HEK293 (cell line): Measurements from ENCODE around the gene AFG1L.

ENCODE experiments used
- KLF7 ChIP-seq: fragments of 450-650 bp; formaldehyde crosslinking; IDR thresholded peaks from 2 replicates; pipeline ENCODE4 v1.5.1; 2016; ENCODE audit warnings: missing biosample characterization, missing genetic modification characterization, borderline replicate concordance
- MEIS1 ChIP-seq: sonication (generic); formaldehyde crosslinking; IDR thresholded peaks from 2 replicates; pipeline ENCODE4 v1.8.1; 2022; ENCODE audit warnings: missing genetic modification reagents, mild to moderate bottlenecking, borderline replicate concordance
- SCRT1 ChIP-seq: fragments of 450-650 bp; formaldehyde crosslinking; IDR thresholded peaks from 2 replicates; pipeline ENCODE4 v1.5.1; 2016; ENCODE audit warnings: missing biosample characterization, missing genetic modification characterization, borderline replicate concordance
- YY1 ChIP-seq: fragments of 450-650 bp; formaldehyde crosslinking; IDR thresholded peaks from 2 replicates; pipeline ENCODE4 v1.5.1; 2018; ENCODE audit warnings: missing biosample characterization, missing genetic modification characterization
- ZNF10 ChIP-seq: fragments of 450-650 bp; formaldehyde crosslinking; IDR thresholded peaks from 2 replicates; pipeline ENCODE4 v1.5.1; 2017; ENCODE audit warnings: missing biosample characterization, missing genetic modification characterization
- ZNF121 ChIP-seq: fragments of 450-650 bp; formaldehyde crosslinking; IDR thresholded peaks from 2 replicates; pipeline ENCODE4 v1.5.1; 2016; ENCODE audit warnings: missing biosample characterization, missing genetic modification characterization
- ZNF629 ChIP-seq: fragments of 450-650 bp; formaldehyde crosslinking; IDR thresholded peaks from 2 replicates; pipeline ENCODE4 v1.5.1; 2017; ENCODE audit warnings: missing biosample characterization, missing genetic modification characterization
- TF ChIP-seq, protein P1 (sequence below): fragments of 450-650 bp; formaldehyde crosslinking; optimal IDR thresholded peaks from 2 replicates; pipeline ENCODE3; 2016; ENCODE audit warnings: missing biosample characterization, mild to moderate bottlenecking, missing genetic modification characterization
- TF ChIP-seq, protein P2 (sequence below): fragments of 450-650 bp; formaldehyde crosslinking; IDR thresholded peaks from 2 replicates; pipeline ENCODE4 v1.5.1; 2016; ENCODE audit warnings: missing biosample characterization, missing genetic modification characterization
- TF ChIP-seq, protein P3 (sequence below): IDR thresholded peaks from 2 replicates; pipeline ENCODE4 v1.6.1; 2011; ENCODE audit warnings: mild to moderate bottlenecking, low read depth, low read length, borderline replicate concordance
- TF ChIP-seq, protein P4 (sequence below): fragments of 450-650 bp; formaldehyde crosslinking; IDR thresholded peaks from 2 replicates; pipeline ENCODE4 v1.5.1; 2016; ENCODE audit warnings: missing biosample characterization, missing genetic modification characterization, low read depth
- TF ChIP-seq, protein P5 (sequence below): fragments of 450-650 bp; formaldehyde crosslinking; IDR thresholded peaks from 2 replicates; pipeline ENCODE4 v1.5.1; 2016; ENCODE audit warnings: missing biosample characterization, missing genetic modification characterization, borderline replicate concordance
- TF ChIP-seq, protein P6 (sequence below): fragments of 450-650 bp; formaldehyde crosslinking; IDR thresholded peaks from 2 replicates; pipeline ENCODE4 v1.5.1; 2016; ENCODE audit warnings: missing biosample characterization, missing genetic modification characterization

DNA sequence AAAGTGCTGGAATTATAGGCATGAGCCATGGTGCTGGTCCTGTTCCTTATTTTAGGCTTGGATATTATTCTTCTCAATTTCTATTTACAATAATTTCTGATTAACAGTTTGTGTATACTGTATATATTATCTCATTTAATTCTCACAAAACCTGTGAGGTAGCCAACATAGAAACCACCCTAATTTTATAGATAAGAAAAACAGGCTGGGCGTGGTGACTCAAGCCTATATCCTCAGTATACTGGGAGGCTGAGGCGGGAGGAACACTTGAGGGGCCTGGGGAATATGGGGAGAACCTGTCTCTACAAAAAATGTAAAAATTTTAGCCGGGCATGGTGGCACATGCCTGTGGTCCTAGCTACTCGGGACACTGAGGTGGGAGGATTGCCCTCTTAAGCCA lies 3.8 kb upstream of the AFG1L start:
- no peak for TF ChIP-seq ZNF10
- TF ChIP-seq, protein P1, sequence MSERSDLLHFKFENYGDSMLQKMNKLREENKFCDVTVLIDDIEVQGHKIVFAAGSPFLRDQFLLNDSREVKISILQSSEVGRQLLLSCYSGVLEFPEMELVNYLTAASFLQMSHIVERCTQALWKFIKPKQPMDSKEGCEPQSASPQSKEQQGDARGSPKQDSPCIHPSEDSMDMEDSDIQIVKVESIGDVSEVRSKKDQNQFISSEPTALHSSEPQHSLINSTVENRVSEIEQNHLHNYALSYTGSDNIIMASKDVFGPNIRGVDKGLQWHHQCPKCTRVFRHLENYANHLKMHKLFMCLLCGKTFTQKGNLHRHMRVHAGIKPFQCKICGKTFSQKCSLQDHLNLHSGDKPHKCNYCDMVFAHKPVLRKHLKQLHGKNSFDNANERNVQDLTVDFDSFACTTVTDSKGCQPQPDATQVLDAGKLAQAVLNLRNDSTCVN: no peak
- TF ChIP-seq, protein P2, sequence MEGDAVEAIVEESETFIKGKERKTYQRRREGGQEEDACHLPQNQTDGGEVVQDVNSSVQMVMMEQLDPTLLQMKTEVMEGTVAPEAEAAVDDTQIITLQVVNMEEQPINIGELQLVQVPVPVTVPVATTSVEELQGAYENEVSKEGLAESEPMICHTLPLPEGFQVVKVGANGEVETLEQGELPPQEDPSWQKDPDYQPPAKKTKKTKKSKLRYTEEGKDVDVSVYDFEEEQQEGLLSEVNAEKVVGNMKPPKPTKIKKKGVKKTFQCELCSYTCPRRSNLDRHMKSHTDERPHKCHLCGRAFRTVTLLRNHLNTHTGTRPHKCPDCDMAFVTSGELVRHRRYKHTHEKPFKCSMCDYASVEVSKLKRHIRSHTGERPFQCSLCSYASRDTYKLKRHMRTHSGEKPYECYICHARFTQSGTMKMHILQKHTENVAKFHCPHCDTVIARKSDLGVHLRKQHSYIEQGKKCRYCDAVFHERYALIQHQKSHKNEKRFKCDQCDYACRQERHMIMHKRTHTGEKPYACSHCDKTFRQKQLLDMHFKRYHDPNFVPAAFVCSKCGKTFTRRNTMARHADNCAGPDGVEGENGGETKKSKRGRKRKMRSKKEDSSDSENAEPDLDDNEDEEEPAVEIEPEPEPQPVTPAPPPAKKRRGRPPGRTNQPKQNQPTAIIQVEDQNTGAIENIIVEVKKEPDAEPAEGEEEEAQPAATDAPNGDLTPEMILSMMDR (tag by site-specific recombination): no peak
- no peak for TF ChIP-seq ZNF121
- TF ChIP-seq ZNF629: no peak
- TF ChIP-seq, protein P3, sequence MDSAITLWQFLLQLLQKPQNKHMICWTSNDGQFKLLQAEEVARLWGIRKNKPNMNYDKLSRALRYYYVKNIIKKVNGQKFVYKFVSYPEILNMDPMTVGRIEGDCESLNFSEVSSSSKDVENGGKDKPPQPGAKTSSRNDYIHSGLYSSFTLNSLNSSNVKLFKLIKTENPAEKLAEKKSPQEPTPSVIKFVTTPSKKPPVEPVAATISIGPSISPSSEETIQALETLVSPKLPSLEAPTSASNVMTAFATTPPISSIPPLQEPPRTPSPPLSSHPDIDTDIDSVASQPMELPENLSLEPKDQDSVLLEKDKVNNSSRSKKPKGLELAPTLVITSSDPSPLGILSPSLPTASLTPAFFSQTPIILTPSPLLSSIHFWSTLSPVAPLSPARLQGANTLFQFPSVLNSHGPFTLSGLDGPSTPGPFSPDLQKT: no peak
- TF ChIP-seq, protein P4, sequence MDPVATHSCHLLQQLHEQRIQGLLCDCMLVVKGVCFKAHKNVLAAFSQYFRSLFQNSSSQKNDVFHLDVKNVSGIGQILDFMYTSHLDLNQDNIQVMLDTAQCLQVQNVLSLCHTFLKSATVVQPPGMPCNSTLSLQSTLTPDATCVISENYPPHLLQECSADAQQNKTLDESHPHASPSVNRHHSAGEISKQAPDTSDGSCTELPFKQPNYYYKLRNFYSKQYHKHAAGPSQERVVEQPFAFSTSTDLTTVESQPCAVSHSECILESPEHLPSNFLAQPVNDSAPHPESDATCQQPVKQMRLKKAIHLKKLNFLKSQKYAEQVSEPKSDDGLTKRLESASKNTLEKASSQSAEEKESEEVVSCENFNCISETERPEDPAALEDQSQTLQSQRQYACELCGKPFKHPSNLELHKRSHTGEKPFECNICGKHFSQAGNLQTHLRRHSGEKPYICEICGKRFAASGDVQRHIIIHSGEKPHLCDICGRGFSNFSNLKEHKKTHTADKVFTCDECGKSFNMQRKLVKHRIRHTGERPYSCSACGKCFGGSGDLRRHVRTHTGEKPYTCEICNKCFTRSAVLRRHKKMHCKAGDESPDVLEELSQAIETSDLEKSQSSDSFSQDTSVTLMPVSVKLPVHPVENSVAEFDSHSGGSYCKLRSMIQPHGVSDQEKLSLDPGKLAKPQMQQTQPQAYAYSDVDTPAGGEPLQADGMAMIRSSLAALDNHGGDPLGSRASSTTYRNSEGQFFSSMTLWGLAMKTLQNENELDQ (tag by site-specific recombination): no peak
- TF ChIP-seq, protein P5, sequence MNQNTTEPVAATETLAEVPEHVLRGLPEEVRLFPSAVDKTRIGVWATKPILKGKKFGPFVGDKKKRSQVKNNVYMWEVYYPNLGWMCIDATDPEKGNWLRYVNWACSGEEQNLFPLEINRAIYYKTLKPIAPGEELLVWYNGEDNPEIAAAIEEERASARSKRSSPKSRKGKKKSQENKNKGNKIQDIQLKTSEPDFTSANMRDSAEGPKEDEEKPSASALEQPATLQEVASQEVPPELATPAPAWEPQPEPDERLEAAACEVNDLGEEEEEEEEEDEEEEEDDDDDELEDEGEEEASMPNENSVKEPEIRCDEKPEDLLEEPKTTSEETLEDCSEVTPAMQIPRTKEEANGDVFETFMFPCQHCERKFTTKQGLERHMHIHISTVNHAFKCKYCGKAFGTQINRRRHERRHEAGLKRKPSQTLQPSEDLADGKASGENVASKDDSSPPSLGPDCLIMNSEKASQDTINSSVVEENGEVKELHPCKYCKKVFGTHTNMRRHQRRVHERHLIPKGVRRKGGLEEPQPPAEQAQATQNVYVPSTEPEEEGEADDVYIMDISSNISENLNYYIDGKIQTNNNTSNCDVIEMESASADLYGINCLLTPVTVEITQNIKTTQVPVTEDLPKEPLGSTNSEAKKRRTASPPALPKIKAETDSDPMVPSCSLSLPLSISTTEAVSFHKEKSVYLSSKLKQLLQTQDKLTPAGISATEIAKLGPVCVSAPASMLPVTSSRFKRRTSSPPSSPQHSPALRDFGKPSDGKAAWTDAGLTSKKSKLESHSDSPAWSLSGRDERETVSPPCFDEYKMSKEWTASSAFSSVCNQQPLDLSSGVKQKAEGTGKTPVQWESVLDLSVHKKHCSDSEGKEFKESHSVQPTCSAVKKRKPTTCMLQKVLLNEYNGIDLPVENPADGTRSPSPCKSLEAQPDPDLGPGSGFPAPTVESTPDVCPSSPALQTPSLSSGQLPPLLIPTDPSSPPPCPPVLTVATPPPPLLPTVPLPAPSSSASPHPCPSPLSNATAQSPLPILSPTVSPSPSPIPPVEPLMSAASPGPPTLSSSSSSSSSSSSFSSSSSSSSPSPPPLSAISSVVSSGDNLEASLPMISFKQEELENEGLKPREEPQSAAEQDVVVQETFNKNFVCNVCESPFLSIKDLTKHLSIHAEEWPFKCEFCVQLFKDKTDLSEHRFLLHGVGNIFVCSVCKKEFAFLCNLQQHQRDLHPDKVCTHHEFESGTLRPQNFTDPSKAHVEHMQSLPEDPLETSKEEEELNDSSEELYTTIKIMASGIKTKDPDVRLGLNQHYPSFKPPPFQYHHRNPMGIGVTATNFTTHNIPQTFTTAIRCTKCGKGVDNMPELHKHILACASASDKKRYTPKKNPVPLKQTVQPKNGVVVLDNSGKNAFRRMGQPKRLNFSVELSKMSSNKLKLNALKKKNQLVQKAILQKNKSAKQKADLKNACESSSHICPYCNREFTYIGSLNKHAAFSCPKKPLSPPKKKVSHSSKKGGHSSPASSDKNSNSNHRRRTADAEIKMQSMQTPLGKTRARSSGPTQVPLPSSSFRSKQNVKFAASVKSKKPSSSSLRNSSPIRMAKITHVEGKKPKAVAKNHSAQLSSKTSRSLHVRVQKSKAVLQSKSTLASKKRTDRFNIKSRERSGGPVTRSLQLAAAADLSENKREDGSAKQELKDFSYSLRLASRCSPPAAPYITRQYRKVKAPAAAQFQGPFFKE (tag by site-specific recombination): no peak
- TF ChIP-seq MEIS1: no peak
- TF ChIP-seq, protein P6, sequence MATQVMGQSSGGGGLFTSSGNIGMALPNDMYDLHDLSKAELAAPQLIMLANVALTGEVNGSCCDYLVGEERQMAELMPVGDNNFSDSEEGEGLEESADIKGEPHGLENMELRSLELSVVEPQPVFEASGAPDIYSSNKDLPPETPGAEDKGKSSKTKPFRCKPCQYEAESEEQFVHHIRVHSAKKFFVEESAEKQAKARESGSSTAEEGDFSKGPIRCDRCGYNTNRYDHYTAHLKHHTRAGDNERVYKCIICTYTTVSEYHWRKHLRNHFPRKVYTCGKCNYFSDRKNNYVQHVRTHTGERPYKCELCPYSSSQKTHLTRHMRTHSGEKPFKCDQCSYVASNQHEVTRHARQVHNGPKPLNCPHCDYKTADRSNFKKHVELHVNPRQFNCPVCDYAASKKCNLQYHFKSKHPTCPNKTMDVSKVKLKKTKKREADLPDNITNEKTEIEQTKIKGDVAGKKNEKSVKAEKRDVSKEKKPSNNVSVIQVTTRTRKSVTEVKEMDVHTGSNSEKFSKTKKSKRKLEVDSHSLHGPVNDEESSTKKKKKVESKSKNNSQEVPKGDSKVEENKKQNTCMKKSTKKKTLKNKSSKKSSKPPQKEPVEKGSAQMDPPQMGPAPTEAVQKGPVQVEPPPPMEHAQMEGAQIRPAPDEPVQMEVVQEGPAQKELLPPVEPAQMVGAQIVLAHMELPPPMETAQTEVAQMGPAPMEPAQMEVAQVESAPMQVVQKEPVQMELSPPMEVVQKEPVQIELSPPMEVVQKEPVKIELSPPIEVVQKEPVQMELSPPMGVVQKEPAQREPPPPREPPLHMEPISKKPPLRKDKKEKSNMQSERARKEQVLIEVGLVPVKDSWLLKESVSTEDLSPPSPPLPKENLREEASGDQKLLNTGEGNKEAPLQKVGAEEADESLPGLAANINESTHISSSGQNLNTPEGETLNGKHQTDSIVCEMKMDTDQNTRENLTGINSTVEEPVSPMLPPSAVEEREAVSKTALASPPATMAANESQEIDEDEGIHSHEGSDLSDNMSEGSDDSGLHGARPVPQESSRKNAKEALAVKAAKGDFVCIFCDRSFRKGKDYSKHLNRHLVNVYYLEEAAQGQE (tag by site-specific recombination): no peak
- TF ChIP-seq KLF7: no peak
- TF ChIP-seq SCRT1 (tag by site-specific recombination): no peak
- TF ChIP-seq YY1: no peak
